Measurements from ENCODE around the gene TUBGCP2.
"Not testable (repeated sequence)": the region's sequence is repeated elsewhere in the genome, so short reads cannot be mapped to it uniquely, and the experiment has no call there.

Gene TUBGCP2

GRCh38 chr10:133322064-133322709 is 13.5 kb upstream of the TUBGCP2 start:
- not testable (repeated sequence) for DNase-seq

DNA sequence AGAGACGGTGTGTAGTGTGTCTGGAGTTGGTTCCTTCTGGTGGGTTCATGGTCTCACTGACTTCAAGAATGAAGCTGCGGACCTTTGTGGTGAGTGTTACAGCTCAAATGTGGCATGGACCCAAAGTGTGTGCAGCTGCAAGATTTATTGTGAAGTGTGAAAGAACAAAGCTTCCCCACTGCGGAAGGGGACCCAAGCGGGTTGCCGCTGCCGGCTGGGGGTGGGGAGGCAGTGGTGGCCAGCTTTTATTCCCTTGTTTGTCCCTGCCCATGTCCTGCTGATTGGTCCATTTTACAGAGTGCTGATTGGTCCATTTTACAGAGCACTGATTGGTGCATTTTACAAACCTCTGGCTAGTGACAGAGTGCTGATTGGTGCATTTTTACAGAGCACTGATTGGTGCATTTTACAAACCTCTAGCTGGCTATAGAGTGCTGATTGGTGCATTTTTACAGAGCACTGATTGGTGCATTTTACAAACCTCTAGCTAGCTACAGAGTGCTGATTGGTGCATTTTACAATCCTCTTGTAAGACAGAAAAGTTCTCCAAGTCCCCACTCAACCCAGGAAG is 12.3 kb upstream of the TUBGCP2 start:
- DNase-seq = not testable (repeated sequence)

- DNase-seq = peak; percentile 94
These were observed 9.9 kb upstream of the TUBGCP2 start for GRCh38 chr10:133318494-133319127.

DNA sequence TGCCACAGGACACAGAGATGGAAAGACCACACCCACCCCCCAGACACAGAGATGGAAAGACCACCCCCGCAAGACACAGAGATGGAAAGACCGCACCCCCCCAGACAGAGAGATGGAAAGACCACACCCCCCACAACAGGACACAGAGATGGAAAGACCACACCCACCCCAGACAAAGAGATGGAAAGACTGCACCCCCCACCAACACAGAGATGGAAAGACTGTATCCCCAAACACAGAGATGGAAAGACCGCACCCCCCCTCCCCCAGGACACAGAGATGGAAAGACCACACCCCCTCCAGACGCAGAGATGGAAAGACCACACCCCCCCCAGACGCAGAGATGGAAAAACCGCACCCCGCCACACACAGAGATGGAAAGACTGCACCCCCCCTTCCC is 8.1 kb upstream of the TUBGCP2 start:
- no peak for DNase-seq

GRCh38 chr10:133316266-133316665 is 7.6 kb upstream of the TUBGCP2 start:
- DNase-seq = no peak

DNA sequence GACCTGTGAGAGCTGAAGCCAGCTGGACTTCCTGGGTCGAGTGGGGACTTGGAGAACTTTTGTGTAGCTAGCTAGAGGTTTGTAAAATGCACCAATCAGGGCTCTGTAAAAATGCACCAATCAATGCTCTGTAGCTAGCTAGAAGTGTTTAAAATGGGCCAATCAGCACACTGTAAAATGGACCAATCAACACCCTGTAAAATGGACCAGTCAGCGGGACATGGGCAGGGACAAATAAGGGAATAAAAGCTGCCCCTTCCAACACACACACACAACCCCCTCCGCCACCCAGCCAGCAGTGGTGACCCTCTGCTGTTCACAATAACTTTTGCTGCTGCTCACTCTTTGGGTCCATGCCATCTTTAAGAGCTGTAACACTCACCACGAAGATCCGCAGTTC is 7.2 kb upstream of the TUBGCP2 start:
- DNase-seq = no peak

GRCh38 chr10:133314911-133315310 is 6.2 kb upstream of the TUBGCP2 start:
- DNase-seq = no peak

GRCh38 chr10:133313192-133313591 is 4.5 kb upstream of the TUBGCP2 start:
- no peak for DNase-seq

GRCh38 chr10:133312769-133313145 is 4.1 kb upstream of the TUBGCP2 start:
- no peak for DNase-seq

GRCh38 chr10:133312016-133312768 is 3.5 kb upstream of the TUBGCP2 start:
- DNase-seq = no peak

DNA sequence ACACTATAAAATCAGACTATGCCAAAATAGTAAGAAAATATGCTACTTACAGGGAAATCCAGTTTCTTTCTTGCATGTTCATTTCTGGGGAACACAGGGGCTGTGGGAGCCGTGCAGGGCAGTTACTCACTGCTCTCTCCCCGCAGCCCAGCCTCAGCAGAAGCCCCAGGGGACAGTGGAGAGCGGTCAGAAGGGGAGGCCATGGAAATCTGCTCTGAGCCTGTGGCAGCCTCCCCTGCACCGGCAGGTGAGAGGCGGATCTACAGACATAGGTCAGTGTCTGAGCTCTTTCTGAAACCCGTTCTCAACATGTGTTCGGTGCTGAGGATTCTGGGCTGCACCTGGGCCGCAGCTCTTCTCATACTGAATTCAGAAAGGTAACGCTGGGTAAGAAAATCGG is 2.9 kb upstream of the TUBGCP2 start:
- DNase-seq = no peak

DNA sequence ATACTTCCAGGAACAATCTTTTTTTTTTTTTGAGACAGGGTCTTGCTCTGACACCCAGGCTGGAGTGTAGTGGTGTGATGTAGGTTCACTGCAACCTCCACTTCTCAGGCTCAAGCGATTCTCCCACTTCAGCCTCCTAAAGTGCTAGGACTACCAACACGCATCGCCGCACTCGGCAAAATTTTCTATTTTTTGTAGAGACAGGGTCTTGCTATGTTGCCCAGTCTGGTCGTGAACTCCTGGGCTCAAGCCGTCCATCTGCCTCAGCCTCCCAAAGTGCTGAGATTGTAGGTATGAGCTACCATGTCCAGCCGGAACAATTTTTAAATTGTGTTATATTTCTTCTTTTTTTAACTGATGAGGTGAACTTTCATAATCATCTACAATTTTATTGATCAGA is 2.1 kb upstream of the TUBGCP2 start:
- DNase-seq = no peak

DNA sequence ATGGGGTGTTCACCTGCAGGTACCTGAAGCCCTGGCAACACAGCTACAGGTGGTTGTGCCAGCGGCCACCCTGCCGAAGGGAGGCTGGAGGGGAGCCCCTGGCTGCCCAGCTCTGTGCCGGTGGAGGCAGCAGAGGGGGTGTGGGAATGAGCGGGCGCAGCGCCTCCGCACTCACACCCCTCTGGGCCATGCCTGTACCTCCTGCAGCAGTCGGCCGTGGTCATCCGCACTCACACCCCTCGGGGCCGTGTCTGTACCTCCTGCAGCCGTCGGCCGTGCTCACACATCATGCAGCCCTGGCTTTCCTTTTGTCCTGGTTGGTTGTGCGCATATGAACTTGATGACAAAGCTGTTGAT is 1.7 kb upstream of the TUBGCP2 start:
- DNase-seq = no peak

DNA sequence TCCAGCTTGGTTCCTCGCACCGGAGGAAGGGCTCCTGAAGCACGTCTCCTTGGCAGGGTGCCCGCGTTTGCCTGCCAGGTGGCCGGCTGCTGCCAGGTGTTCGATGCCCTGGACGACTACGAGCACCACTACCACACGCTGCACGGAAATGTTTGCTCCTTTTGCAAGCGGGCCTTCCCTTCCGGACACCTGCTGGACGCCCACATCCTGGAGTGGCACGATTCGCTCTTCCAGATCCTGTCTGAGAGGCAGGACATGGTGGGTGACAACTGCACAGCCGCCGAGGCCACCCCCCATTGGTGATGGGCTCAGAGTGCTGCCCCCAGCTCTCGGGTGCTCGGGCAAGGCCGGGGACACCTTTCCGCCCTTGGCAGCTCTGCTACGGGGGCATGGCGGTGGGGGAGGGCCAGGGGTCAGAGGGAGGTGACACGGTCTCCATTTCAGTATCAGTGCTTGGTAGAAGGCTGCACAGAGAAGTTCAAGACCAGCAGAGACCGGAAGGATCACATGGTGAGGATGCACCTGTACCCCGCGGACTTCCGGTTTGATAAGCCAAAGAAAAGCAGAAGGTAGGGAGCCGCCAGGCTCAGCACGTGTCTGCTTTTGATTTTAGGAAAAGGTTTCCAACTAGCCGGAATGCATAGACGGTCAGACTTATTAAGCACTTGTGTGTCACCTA is 1.2 kb upstream of the TUBGCP2 start:
- DNase-seq = no peak

- no peak for DNase-seq
These were observed 538 bp upstream of the TUBGCP2 start for GRCh38 chr10:133309100-133309719.

DNA sequence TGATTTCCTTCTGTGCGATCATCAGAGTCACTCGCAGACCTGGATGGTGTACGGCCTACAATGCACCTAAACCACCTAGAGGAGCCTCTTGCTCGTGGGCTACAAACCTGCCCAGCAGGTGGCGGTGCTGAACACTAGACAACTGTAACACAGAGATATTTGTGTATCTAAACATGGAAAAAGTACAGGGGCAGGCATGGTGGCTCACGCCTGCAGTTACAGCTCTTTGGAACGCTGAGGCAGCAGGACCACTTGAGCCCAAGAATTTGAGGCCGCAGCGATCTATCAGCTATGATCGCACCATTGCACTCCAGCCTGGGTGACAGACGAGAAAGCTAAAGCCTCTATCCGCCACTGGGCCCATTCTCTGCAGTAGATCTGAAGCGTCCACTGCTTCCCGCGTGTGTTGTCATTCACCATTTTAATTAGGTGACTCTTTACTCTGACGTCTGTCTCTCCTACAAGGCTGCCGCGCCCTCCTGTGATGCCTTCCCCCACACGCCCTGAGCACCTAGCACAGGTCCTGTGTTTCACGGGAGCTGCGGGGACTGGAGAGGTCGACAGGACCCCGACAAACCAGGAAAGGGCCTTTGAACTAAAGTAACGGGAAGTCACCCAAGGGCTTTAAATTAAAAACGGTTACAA is 774 bp downstream of the TUBGCP2 start:
- DNase-seq = peak; percentile 58

DNA sequence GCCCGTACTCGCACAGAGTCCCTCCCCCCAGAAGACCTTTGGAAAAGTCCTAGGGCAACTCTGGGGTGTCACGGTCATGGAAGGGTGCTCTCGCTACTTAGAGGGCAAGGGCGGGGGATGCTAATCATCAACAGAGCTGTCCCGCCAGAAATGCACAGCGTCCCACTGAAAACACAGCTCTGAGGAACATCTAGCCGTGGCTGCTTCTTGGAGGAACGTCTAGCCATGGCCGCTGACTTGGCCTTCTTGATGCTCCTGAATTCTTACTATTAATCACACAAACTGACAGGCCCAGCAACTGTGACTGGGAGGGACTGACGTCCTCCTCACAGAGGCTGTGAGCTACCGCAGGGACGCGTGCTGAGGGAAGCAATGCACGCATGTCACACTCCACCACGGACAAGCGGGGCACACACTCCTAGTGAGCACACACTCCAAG is 1.7 kb downstream of the TUBGCP2 start:
- DNase-seq = no peak

DNA sequence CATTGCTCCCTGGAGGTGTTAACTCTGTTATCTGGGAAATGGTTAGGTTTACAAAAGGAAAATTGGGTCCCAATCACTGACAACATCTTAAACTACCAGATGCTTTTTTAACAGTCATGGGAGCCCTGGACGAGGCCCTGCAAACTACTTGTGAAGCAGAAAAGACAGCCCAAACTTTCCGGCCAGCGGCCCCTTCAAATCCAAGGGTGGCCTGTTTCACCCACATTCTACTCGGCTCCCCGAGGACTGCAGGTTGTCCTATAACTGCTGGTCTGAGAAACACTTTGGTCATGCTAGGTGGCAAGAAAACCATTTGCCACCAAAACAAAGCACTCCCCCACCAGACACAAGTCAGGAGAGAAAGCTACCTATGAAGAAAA is 2.6 kb downstream of the TUBGCP2 start:
- no peak for DNase-seq

DNA sequence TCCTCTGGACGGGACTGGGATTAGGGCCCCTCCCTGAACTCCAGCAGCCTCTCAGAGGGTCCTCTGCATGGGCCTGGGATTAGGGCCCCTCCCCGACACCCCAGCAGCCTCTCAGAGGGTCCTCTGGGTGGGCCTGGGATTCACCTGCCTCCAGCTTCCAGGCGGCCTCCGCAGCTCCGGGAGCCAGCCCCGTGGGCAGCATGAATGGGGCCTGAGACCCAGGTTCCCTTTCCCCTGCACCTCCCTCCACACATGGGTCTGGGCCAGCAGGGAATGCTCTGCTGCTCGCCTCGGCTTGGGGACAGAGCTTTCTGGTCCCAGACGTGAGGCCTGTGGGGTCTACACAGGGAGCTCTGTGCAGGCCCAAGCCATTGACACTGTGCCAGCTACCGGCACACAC is 5.5 kb downstream of the TUBGCP2 start:
- DNase-seq = no peak

DNA sequence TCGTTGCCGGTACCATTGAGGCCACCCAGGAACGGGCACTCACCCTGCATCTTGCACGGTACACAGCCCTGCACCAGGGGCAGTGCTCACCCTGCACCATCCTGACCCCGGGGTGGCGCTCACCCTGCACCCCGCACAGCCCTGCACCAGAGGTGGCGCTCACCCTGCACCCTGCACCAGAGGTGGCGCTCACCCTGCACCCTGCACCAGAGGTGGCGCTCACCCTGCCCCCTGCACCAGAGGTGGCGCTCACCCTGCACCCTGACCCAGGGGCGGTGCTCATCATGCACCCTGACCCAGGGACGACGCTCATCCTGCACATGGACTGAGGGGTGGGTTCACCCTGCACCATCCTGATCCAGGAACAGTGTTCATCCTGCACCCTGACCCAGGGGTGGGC is 6.4 kb downstream of the TUBGCP2 start:
- DNase-seq = no peak

DNA sequence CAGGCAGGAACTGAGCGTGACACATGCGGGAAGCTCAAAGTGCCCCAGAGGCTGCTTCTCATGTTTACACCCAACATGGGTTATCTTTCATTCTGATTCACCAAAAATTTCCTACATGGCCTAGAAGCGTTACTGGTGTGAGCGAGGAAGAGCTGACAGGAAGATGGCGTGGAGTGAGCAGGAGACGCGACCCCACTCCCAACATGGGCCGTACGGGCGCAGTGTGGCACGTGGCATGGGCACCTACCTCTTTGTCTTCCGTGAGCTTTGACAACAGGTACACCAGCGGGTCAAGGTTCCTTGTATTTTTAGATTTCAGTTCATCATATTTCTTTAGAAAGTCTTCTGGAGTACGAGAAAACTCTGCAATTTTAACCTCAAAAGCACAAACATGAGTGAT is 8.9 kb downstream of the TUBGCP2 start:
- DNase-seq = no peak

DNA sequence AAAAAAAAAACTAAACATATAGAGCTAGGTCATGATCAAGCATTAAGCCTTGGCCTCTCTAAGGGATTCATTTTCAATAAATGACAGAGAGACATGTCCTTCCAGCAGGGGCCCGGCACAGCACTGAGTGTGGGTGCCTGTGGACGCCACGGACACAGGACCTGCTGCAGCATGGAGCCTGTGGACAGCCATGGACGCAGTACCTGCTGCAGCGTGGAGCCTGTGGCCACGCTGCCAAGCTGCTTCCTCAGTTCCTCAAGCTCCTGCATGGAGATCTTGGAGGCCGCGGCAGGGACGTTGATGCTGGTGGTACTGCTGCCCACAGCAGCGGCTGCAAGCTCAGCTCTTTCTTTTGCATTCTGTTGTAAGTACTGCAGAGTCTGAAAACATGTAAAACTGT is 9.4 kb downstream of the TUBGCP2 start:
- no peak for DNase-seq
